Measurements from ENCODE around the gene SMIM10. TPM values are rescaled to one million over a fixed set of nuclear protein-coding genes. Genes with fewer than 3 reads are reported as not detected.

SMIM10 gene
- total RNA-seq, 1 donor from 2014 or later = 3.2 TPM

- Mint-ChIP-seq H3K4me3 (ENCODE audit: unreplicated experiment) (no peak overlapping the region), H3K27me3 (ENCODE audit: unreplicated experiment) (no peaks in the 10 kb centered on the region), H3K27ac (ENCODE audit: unreplicated experiment) (no peak overlapping the region), H3K36me3 (ENCODE audit: unreplicated experiment) (no peaks in the 10 kb centered on the region), H3K9me3 (ENCODE audit: unreplicated experiment) (no peaks in the 10 kb centered on the region), H3K4me1 (ENCODE audit: unreplicated experiment) (peaks cover 23% of the 10 kb centered on the region)
- no peak for DNase-seq (ENCODE audit: extremely low spot score, unreplicated experiment)
- peak; percentile 55 for TF ChIP-seq CTCF (IDR thresholded peaks at IDR 0.05)
Observed at GRCh38 chrX:134999469-134999868, 8.7 kb downstream of the SMIM10 start.

GRCh38 chrX:135000516-135000915, 9.7 kb downstream of the SMIM10 start:
- Mint-ChIP-seq H3K9me3 (ENCODE audit: unreplicated experiment) (no peaks in the 10 kb centered on the region), H3K4me3 (ENCODE audit: unreplicated experiment) (no peak overlapping the region), H3K36me3 (ENCODE audit: unreplicated experiment) (no peaks in the 10 kb centered on the region), H3K27ac (ENCODE audit: unreplicated experiment) (peak overlapping the region; percentile 88), H3K4me1 (ENCODE audit: unreplicated experiment) (peaks cover 26% of the 10 kb centered on the region), H3K27me3 (ENCODE audit: unreplicated experiment) (no peaks in the 10 kb centered on the region)
- no peak for DNase-seq (ENCODE audit: extremely low spot score, unreplicated experiment)
- TF ChIP-seq CTCF (IDR thresholded peaks at IDR 0.05) = no peak

GRCh38 chrX:135003876-135004623, 13.3 kb downstream of the SMIM10 start:
- Mint-ChIP-seq H3K27ac (ENCODE audit: unreplicated experiment) (peak overlapping the region; percentile 71), H3K9me3 (ENCODE audit: unreplicated experiment) (no peaks in the 10 kb centered on the region), H3K36me3 (ENCODE audit: unreplicated experiment) (no peaks in the 10 kb centered on the region), H3K4me3 (ENCODE audit: unreplicated experiment) (peak overlapping the region; percentile 76), H3K4me1 (ENCODE audit: unreplicated experiment) (peaks cover 25% of the 10 kb centered on the region), H3K27me3 (ENCODE audit: unreplicated experiment) (no peaks in the 10 kb centered on the region)
- no peak for TF ChIP-seq CTCF (IDR thresholded peaks at IDR 0.05)
- DNase-seq (ENCODE audit: extremely low spot score, unreplicated experiment) = peak; percentile 96

GRCh38 chrX:135006187-135006586, 15.4 kb downstream of the SMIM10 start:
- Mint-ChIP-seq H3K9me3 (ENCODE audit: unreplicated experiment) (peaks cover 3% of the 10 kb centered on the region), H3K27me3 (ENCODE audit: unreplicated experiment) (no peaks in the 10 kb centered on the region), H3K27ac (ENCODE audit: unreplicated experiment) (no peak overlapping the region), H3K36me3 (ENCODE audit: unreplicated experiment) (no peaks in the 10 kb centered on the region), H3K4me3 (ENCODE audit: unreplicated experiment) (no peak overlapping the region), H3K4me1 (ENCODE audit: unreplicated experiment) (peaks cover 7% of the 10 kb centered on the region)
- no peak for TF ChIP-seq CTCF (IDR thresholded peaks at IDR 0.05)
- no peak for DNase-seq (ENCODE audit: extremely low spot score, unreplicated experiment)

- H3K27me3 Mint-ChIP-seq (ENCODE audit: unreplicated experiment) = no peaks in the 10 kb centered on the region
- no peaks in the 10 kb centered on the region for H3K36me3 Mint-ChIP-seq (ENCODE audit: unreplicated experiment)
- peaks cover 3% of the 10 kb centered on the region for H3K4me1 Mint-ChIP-seq (ENCODE audit: unreplicated experiment)
- no peak overlapping the region for H3K4me3 Mint-ChIP-seq (ENCODE audit: unreplicated experiment)
- DNase-seq (ENCODE audit: extremely low spot score, unreplicated experiment) = no peak
- TF ChIP-seq CTCF (IDR thresholded peaks at IDR 0.05) = no peak
- peaks cover 3% of the 10 kb centered on the region for H3K9me3 Mint-ChIP-seq (ENCODE audit: unreplicated experiment)
- no peak overlapping the region for H3K27ac Mint-ChIP-seq (ENCODE audit: unreplicated experiment)
Observed at GRCh38 chrX:135009057-135009610, 18.3 kb downstream of the SMIM10 start.
